NB4 (cell line): ENCODE data around the gene COG6.

Source experiments
- DNase-seq: peaks from one replicate; pipeline ENCODE4 v3.0.0; 2010; ENCODE audit warnings: low read depth
- H3K4me3 ChIP-seq: one replicate; pipeline ENCODE4 v1.5.1; 2011; ENCODE audit warnings: mild to moderate bottlenecking, low read depth, low read length, moderate library complexity
- MAX ChIP-seq: IDR thresholded peaks from 2 replicates; pipeline ENCODE4 v1.6.1; 2011; ENCODE audit warnings: low read depth, low read length
- MYC ChIP-seq: IDR thresholded peaks from 2 replicates; pipeline ENCODE4 v1.6.1; 2011; ENCODE audit warnings: low read depth, low read length
- POLR2A ChIP-seq: IDR thresholded peaks from 2 replicates; pipeline ENCODE4 v1.6.1; 2011; ENCODE audit warnings: mild to moderate bottlenecking; ENCODE audit not compliant: insufficient read length; ENCODE audit errors: extremely low read depth
- TF ChIP-seq, protein P1 (sequence below): IDR thresholded peaks from one replicate; pipeline ENCODE4 v1.5.1; 2012; ENCODE audit warnings: low read depth, low read length

COG6 gene

GRCh38 chr13:39646122-39646521 lies 9.3 kb upstream of the COG6 start:
- no peak overlapping the region for H3K4me3 ChIP-seq
- DNase-seq: no peak
- TF ChIP-seq POLR2A (no peak), MYC (no peak)
- TF ChIP-seq, protein P1, sequence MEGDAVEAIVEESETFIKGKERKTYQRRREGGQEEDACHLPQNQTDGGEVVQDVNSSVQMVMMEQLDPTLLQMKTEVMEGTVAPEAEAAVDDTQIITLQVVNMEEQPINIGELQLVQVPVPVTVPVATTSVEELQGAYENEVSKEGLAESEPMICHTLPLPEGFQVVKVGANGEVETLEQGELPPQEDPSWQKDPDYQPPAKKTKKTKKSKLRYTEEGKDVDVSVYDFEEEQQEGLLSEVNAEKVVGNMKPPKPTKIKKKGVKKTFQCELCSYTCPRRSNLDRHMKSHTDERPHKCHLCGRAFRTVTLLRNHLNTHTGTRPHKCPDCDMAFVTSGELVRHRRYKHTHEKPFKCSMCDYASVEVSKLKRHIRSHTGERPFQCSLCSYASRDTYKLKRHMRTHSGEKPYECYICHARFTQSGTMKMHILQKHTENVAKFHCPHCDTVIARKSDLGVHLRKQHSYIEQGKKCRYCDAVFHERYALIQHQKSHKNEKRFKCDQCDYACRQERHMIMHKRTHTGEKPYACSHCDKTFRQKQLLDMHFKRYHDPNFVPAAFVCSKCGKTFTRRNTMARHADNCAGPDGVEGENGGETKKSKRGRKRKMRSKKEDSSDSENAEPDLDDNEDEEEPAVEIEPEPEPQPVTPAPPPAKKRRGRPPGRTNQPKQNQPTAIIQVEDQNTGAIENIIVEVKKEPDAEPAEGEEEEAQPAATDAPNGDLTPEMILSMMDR: no peak

DNA sequence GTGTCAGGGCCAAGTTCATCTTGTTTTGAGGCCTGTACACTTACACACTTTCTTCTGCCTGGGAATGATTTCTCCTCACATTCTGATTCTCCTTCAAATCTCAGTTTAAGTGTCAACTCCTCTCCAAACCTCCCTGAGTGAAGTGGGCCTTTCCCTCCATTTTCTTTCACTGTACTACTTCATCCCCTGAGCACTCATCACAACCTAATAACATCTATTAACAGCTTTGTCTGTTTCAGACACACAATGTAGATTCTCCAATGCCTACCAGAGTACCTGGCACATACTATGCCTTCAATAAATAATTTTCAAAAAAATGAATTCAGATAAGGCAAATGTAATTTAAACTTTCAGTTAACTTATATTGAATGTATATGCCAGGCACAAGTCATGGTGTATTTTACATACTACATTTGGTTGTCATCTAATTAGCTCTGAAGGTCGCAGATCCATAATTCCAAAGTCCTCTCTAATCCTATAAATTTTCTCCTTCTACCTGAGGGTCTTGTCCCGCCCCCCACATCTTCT lies 357 bp upstream of the COG6 start:
- DNase-seq: no peak
- no peak for TF ChIP-seq MYC
- no peak for TF ChIP-seq POLR2A
- TF ChIP-seq MAX: no peak
- TF ChIP-seq, protein P1: no peak
- peak overlapping the region; percentile 87 for H3K4me3 ChIP-seq

DNA sequence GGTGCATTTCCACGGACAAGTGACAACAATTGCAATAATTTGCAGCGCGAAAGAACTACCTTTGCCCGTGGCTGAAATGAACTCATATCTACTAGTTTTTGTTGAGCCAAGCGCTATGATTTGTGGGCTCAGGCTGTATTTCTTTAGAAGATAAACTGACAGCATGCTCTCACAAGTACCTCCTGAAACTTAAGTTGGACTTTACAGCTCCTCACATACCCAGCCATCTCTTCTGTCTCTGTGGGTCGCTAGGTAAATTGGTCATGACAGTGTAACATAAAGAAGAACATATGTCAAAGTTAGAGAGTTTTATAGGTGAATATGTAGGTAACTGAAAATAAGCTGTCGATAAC lies 839 bp downstream of the COG6 start:
- no peak for TF ChIP-seq MAX
- no peak for TF ChIP-seq MYC
- no peak for TF ChIP-seq POLR2A
- TF ChIP-seq, protein P1: no peak
- peak; percentile 18 for DNase-seq
- peak overlapping the region; percentile 87 for H3K4me3 ChIP-seq

DNA sequence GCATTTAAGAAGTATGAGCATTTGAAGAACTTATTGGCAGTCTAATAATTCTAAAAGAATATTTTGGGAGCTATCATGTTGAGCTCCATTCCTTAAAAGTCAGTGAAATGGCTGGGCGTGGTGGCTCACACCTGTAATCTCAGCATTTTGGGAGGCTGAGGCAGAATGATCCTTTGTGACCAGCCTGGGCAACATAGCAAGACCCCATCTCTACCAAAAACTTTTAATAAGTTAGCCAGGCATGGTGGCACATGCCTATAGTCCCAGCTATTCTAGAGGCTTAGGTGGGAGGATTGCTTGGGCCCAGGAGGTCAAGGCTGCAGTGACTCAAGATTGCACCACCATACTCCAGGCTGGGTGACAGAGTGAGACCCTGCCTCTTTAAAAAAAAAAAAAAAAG lies 8.0 kb downstream of the COG6 start:
- TF ChIP-seq, protein P1: no peak
- TF ChIP-seq MYC (no peak), MAX (no peak), POLR2A (no peak)
- H3K4me3 ChIP-seq: no peak overlapping the region
- no peak for DNase-seq

DNA sequence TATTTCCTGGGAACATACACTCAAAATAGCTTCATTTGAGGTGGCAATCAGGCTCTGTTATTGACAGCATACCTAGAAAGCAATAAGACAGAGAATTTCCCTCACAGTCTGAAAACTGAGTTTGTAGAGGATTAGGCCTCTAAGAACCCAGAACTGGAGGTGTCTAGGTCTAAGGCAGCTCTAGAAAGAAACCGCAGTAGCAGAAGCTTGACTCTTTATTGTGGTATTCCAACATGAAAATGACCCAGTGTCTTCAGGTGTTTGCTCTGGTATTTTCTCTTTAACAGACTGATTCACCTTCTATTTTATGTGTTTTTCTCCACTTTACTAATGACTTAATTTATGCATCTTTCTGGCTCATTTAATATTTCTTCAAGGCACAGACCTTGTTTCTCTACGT lies 8.5 kb downstream of the COG6 start:
- no peak overlapping the region for H3K4me3 ChIP-seq
- DNase-seq: no peak
- TF ChIP-seq, protein P1: no peak
- TF ChIP-seq MYC: no peak

DNA sequence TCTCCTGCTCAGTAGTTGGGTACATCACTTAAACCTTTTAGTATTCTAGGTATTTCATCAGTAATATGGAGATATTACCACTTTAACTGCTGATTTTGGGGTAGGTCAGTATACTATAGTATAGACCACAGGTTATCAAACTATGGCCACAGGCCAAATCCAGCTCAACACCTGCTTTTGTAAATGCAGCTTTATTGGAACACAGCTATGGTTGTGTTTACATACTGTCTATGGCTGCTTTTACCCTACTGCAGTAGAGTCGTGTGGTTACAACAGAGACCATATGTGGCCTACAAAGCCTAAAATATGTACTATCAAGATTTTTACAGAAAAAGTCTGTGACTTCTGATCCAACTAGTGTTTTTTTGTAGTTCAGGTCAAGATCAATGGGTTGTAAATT lies 10.3 kb downstream of the COG6 start:
- DNase-seq: no peak
- TF ChIP-seq, protein P1: no peak
- TF ChIP-seq POLR2A (no peak), MYC (no peak), MAX (no peak)
- no peak overlapping the region for H3K4me3 ChIP-seq
